Measurements from ENCODE around the gene AFMID.

The AFMID gene

GRCh38 chr17:78141437-78142118 is 45.6 kb upstream of the AFMID start:
- Histone ChIP-seq H3K9me3 (no peaks in the 10 kb centered on the region), H3K4me1 (peaks cover 0 to 34% (median 28%) of the 10 kb centered on the region in 4 donors), H3K27me3 (peaks cover 0 to 21% of the 10 kb centered on the region in 2 donors), H3K4me3 (no peak overlapping the region), H3K27ac (no peak overlapping the region), H3K36me3 (no peaks in the 10 kb centered on the region)
- no peak for DNase-seq
- intact Hi-C loops (cut with DNase I; ENCODE audit: low total_unique reads): no loop called here
- no peak for TF ChIP-seq CTCF (IDR thresholded peaks at IDR 0.05)

GRCh38 chr17:78142119-78142861 is 44.9 kb upstream of the AFMID start:
- no peak overlapping the region for H3K27ac ChIP-seq
- intact Hi-C loops (cut with DNase I; ENCODE audit: low total_unique reads): no loop called here

DNA sequence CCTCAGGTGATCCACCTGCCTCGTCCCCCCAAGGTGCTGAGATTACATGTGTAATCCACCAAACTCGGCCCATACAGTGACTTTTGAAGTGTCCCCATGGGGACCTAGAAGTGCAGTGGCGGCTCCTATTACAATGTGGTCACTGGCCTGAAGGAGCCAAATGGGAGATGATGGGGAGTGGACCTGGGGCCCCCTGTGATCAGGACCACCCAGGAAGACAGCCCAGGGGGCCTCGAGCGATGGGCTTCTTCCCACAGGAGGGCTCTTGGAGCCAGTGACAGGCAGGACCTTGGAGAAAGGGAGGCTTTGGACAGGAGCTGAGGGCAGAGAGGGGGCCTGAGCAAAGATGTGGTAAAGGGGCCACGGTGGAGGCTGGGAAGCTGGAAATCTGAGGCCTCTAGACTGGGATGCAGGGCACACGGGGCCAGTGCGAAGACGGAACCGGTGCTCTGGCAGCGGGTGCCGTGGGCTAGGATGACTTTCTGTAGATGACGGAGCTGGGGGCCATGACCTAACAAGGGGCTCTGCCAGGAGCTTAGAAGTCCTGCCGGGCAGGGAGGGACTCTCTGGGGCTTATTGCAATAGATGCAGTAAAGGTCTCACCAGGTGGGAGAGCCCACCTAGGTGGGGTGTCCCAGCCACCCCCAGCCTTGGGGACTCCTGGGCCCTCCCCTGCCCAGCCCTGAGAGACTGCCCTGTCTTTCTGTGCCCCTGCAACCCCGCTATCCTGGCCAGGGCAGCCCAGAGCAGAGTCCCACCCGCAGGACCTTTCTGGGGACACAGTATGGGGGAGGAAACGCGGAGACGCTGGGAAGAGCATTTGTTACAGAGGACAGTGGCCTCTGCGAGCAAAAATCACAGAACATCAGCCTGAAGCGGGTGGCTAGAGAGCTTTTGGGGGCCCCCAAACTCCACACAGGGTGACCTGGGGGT is 43.7 kb upstream of the AFMID start:
- Histone ChIP-seq H3K4me1 (peaks cover 0 to 34% (median 28%) of the 10 kb centered on the region in 4 donors), H3K27ac (no peak overlapping the region), H3K4me3 (no peak overlapping the region), H3K27me3 (peaks cover 0 to 21% of the 10 kb centered on the region in 2 donors), H3K36me3 (no peaks in the 10 kb centered on the region), H3K9me3 (no peaks in the 10 kb centered on the region)
- intact Hi-C loops (cut with DNase I; ENCODE audit: low total_unique reads): no loop called here
- no peak for DNase-seq
- no peak for TF ChIP-seq CTCF (IDR thresholded peaks at IDR 0.05)

More at GRCh38 chr17:78142119-78142861, 44.9 kb upstream of the AFMID start:
- Histone ChIP-seq H3K9me3 (no peaks in the 10 kb centered on the region), H3K4me1 (peaks cover 0 to 34% (median 28%) of the 10 kb centered on the region in 4 donors), H3K4me3 (no peak overlapping the region), H3K36me3 (no peaks in the 10 kb centered on the region), H3K27me3 (peaks cover 0 to 21% of the 10 kb centered on the region in 2 donors)
- no peak for DNase-seq
- TF ChIP-seq CTCF (IDR thresholded peaks at IDR 0.05): no peak

GRCh38 chr17:78144147-78144719 is 42.9 kb upstream of the AFMID start:
- Histone ChIP-seq H3K27ac (peak overlapping the region in 1 of 2 donors; percentile 35), H3K4me1 (peaks cover 0 to 34% (median 28%) of the 10 kb centered on the region in 4 donors), H3K9me3 (no peaks in the 10 kb centered on the region), H3K27me3 (peaks cover 0 to 25% of the 10 kb centered on the region in 2 donors), H3K4me3 (no peak overlapping the region), H3K36me3 (no peaks in the 10 kb centered on the region)
- DNase-seq: peak; percentile 77 to 90
- intact Hi-C loops (cut with DNase I; ENCODE audit: low total_unique reads): no loop called here
- TF ChIP-seq CTCF (IDR thresholded peaks at IDR 0.05): peak in 1 of 2 experiments; percentile 9

Data from tibial artery (tissue), 4 donors.